HG03103 (cell line): ENCODE results near the gene ADRM1.

Experiments used
- ATAC-seq: cut with Tn5 transposase; IDR thresholded peaks from one replicate; pipeline ENCODE4 v1.9.1; 2021; ENCODE audit warnings: low read depth; ENCODE audit not compliant: unreplicated experiment

The ADRM1 gene

DNA sequence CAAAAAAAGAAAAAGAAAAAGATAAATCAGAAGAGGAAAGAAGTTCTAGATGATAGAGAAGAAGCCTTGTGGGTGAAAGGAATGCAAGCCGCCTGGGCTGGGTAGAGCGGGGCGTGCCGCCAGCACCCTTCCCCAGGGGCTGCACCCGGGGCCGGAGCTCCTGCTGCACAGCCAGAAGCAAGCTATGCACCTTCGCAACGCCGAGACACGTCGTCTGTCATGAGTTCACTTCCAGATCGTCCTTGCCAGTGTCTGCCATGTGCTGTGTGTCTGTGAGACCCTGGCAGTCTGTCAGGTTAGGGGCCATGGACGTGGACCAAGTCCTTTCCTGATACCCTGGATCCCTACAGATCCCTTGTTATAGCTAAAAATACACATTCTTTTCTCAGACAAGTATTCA lies 25.5 kb upstream of the ADRM1 start:
- no peak for ATAC-seq

DNA sequence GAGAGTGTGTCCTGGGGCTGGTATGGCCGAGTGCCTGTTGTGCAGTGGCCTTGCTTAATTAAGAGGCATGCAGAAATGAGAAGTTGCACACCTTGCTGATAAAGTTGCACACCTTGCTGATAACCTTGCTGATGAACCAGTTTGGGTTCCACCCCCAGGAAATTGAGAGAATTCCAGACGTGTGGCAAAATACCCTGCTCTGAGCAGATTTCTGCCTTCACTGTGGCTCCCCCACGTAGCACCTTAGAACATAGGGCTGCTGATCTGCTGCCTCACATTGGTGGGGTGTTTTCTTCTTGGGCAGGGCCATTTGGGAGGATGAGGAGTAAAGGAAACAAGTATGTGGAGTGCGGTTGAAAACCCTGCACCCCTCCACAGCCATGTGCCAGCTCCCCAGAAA lies 22.5 kb upstream of the ADRM1 start:
- ATAC-seq: no peak

GRCh38 chr20:62281161-62281933 lies 21.4 kb upstream of the ADRM1 start:
- ATAC-seq: no peak

DNA sequence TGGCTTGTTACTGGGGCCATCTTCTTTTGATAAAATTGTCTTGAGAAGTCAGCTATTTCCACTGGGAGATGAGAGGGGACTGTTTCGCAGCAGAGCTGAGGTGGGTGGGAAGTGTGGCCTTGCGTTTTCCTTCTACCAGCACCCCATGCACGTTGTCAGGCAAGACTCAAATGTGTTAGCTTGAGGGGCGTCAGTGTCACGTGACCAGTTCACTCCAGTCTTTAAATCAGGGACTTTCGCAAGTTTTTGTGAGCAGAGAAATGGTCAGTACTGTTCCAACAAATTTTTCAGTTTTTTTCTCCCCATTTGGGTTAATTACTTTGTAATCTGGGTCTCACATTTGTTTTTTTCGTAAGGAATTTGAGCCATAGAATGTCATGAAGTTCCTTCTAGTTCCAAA lies 20.7 kb upstream of the ADRM1 start:
- no peak for ATAC-seq

- ATAC-seq: no peak
Observed at GRCh38 chr20:62282877-62283503, 19.8 kb upstream of the ADRM1 start.

- ATAC-seq: no peak
Observed at GRCh38 chr20:62284448-62284847, 18.3 kb upstream of the ADRM1 start.

DNA sequence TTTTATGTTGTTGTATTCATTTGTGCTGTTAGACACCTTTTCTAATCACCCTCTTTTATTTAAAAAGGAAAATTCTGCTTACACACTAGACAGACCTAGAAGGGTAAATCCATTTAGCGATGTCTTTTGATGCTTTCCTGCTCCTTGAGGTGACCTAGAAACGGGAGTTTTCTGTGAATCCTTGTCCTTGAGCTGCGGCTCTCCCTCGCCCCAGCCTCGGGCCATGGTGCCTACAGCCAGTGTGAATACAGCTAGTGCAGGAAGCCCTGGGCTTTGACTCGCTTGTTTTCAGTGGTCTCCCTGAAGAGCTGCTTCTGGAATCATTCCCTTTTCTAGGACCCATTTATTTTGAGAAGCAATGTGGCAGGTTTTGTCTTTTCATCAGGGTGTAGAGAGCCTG lies 17.6 kb upstream of the ADRM1 start:
- no peak for ATAC-seq

GRCh38 chr20:62285722-62286121 lies 17.1 kb upstream of the ADRM1 start:
- ATAC-seq: no peak

DNA sequence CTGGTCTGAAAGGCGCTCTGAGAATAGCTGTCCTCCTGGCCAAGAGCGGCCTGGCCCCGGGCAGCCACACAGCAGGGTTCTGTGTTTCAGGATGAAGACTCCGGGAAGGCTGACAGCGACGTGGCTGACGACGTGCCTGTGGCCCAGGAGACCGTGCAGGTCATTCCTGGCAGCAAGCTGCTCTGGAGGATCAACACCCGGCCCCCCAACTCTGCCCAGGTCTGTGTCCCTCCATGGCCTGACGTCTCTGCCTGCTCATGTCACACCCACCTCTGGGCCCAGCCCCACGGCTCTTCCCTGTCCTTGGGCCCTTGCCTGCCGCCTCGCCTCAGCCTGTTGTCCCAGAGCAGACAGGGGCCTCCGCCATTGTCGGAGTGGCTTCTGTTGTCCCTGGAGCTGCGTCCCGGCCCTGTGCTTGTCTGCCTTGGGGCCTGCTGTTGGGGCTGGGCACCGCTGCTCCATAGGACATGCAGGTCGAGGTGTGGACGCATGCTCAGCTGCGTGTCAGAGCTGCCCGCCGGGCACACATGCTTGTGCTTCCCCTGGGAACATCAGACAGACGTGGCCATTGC lies 16.2 kb upstream of the ADRM1 start:
- ATAC-seq: no peak

DNA sequence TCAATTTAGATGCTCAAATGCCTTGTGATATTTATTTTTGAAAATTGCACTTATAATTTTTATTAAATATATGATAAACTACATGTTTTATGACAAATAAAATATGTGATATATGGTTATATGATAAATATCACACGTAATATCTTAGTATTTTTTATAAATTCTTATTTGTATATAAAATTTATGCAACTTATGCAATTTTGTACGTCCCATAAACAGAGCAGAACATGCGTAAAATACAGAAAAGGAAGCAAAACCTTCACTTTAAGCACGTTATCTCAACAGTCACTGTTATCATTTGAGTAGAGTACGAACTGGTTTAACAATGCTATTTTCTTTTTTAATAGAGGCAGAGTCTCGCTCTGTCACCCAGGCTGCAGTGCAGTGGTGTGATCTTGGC lies 15.7 kb upstream of the ADRM1 start:
- ATAC-seq: no peak

- no peak for ATAC-seq
Observed at GRCh38 chr20:62287759-62288534, 14.8 kb upstream of the ADRM1 start.

GRCh38 chr20:62288535-62289105 lies 14.2 kb upstream of the ADRM1 start:
- ATAC-seq: no peak

DNA sequence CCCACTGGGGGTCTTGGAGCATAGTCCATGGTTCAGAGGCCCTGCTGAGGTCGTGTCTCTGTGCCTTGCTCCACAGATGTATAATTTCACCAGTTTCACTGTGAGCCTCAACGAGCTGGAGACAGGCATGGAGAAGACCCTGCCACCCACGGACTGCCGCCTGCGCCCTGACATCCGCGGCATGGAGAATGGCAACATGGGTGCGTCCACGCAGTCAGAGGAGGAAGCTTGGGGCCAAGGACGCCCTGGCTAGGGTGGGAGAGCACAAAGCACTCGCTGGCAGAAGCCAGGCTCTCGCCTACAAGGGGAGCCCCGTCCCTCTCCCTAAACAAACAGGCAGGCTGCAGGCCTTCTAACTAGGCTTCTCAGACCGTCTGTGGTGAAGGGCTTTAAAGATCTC lies 13.7 kb upstream of the ADRM1 start:
- ATAC-seq: no peak

DNA sequence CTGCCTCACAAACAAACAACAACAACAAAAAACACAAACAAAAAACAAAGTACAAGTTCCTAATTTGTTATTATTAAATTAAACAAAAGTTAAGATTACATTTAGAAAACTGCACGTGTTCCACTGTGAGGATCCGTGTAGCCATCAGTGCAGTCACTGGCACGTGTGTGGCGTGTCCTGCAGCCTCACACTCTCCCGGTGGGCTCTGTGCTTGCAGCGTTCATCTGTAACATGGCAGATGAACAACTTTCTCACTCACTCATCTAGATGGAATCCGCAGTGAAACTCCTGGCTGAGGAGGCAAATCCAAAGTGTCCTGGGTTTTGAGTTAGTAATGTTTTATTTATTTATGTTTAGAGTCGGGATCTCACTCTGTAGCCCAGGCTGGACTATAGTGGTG lies 12.9 kb upstream of the ADRM1 start:
- ATAC-seq: no peak

DNA sequence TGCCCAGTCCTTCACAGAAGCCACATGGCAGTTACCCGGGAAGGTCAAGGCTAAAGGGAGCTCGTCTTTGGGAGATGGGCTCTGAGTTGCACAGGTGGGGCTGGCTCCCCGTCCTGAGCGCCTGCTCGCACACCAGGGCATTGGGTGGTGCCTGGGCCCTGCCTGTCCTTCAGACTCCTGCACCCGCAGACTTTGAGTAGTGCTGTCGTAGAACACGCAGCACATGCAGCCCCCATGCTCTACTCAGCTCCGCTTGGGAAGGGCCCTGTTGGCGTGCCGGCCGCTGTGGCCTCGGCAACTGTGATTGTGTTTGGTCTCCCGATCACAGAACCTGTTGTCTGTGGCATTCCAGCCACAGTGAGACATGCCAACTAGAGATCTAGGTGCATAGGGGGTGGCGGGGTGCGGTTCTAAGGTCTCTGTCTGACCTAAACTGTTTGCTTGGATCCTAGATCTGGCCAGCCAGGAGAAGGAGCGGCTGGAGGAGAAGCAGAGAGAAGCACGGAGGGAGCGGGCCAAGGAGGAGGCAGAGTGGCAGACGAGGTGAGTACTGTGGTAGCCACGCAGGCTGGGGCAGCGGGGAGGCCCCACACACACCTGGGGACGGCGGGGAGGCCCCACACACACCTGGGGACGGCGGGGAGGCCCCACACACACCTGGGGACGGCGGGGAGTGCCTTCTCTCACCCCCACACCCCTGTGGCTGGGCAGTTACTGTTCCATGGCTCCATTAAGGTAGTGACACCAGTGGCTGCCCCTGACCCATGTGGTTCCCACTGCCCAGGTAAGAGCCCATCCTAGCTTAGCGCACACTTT lies 11.3 kb upstream of the ADRM1 start:
- ATAC-seq: no peak

DNA sequence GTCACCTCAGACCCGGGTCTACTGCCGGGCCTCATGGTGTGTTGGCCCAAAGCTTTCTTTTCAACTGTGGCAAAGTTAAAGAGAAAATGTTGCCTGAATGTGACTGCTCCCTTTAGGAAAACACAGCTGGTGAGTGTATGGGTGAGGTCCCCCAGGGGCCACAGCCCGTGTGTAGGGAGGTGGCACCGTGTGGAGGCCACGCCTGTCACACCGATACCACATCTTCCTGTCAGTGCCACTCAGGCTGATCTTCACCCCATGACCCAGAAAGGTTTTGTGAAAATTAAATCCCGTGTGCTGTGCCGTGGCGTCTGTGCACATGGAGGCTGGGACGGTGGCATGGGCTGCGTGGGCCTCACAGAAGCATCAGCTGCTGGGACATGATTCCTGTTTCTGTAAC lies 10.7 kb upstream of the ADRM1 start:
- no peak for ATAC-seq

- no peak for ATAC-seq
Observed at GRCh38 chr20:62293111-62293784, 9.5 kb upstream of the ADRM1 start.

- no peak for ATAC-seq
Observed at GRCh38 chr20:62293946-62294345, 8.9 kb upstream of the ADRM1 start.

DNA sequence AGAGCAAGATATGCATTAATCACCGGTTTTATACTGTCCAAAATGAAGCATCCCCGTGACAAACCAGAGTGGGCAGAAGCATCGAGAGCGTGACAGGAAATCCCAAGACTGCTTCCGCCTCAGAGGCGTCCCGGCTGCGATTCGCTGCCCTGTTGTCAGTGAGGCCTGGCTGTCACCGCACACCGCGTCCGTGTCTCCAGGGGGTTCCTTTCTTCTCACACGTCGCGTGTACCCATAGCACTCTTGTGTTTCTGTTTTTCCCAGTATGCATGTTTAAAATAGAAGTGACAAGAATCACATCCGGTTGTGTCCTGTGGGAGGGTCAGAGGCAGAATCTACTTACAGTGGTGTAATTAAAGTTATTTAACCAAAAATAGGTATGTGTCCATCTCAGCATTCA lies 8.3 kb upstream of the ADRM1 start:
- ATAC-seq: no peak
